K562 (cell line): ENCODE measurements around the gene NAT10. TPM values are rescaled to one million over a fixed set of nuclear protein-coding genes. Genes with fewer than 3 reads are reported as not detected.

Source experiments
- ARNT ChIP-seq, 2 experiments: fragments of 450-650 bp; IDR thresholded peaks; 2 replicates each; pipeline ENCODE4 v1.6.1; 2016; ENCODE audit warnings: mild to moderate bottlenecking in 1 of 2
- CUX1 ChIP-seq: fragments of 200-800 bp; sonication (Bioruptor generic); IDR thresholded peaks from 2 replicates; pipeline ENCODE4 v1.6.1; 2016; ENCODE audit warnings: missing genetic modification characterization, missing compliant biosample characterization
- E2F6 ChIP-seq, 2 experiments: IDR thresholded peaks; 2 replicates each; pipeline ENCODE4 v1.6.1; 2011; ENCODE audit warnings: borderline replicate concordance in 1 of 2, control low read depth in 1 of 2, low read depth in 1 of 2, low read length in 1 of 2, mild to moderate bottlenecking in 1 of 2, mixed read lengths in 1 of 2, moderate library complexity in 1 of 2; ENCODE audit not compliant: insufficient read depth in 1 of 2, insufficient read length in 1 of 2, poor library complexity in 1 of 2, severe bottlenecking in 1 of 2; ENCODE audit errors: extremely low read depth in 1 of 2
- FOXA3 ChIP-seq, 2 experiments: fragments of 450-650 bp in 1 of 2; sonication (generic) in 1 of 2; formaldehyde crosslinking; IDR thresholded peaks in 1 of 2; conservative IDR thresholded peaks in 1 of 2; 2 replicates each; pipeline versions ENCODE4 v1.4.0 to v1.8.0; 2020 to 2022; ENCODE audit warnings: mild to moderate bottlenecking in 2 of 2, missing genetic modification reagents in 1 of 2
- HEY1 ChIP-seq: fragments of 250-450 bp; sonication (Bioruptor Pico); IDR thresholded peaks from 2 replicates; pipeline ENCODE4 v1.5.0; 2020; ENCODE audit warnings: mild to moderate bottlenecking, moderate library complexity, borderline replicate concordance
- LEF1 ChIP-seq: fragments of 450-650 bp; IDR thresholded peaks from 2 replicates; pipeline ENCODE4 v1.6.1; 2016; ENCODE audit warnings: mild to moderate bottlenecking
- MAX ChIP-seq: sonication (generic); formaldehyde crosslinking; IDR thresholded peaks from 2 replicates; pipeline ENCODE4 v1.9.0; 2022; ENCODE audit warnings: mild to moderate bottlenecking, missing genetic modification reagents
- MEF2D ChIP-seq: conservative IDR thresholded peaks from 2 replicates; pipeline ENCODE4 v1.6.1; 2016; ENCODE audit warnings: low read depth, missing genetic modification characterization, missing compliant biosample characterization
- PPARD ChIP-seq: fragments of 250-450 bp; sonication (Bioruptor Pico); IDR thresholded peaks from 2 replicates; pipeline ENCODE4 v1.8.0; 2022; ENCODE audit warnings: inconsistent platforms, mild to moderate bottlenecking, moderate library complexity
- PRMT5 ChIP-seq: sonication (generic); formaldehyde crosslinking; IDR thresholded peaks from 2 replicates; pipeline ENCODE4 v1.5.0; 2020; ENCODE audit warnings: missing genetic modification reagents
- ZC3H11A ChIP-seq: IDR thresholded peaks from 2 replicates; pipeline ENCODE4 v1.6.1; 2012; ENCODE audit warnings: low read depth, low read length, improper control_type of control experiment
- ZKSCAN8 ChIP-seq: fragments of 200-800 bp; sonication (Bioruptor generic); IDR thresholded peaks from 2 replicates; pipeline ENCODE4 v1.6.1; 2016; ENCODE audit warnings: missing genetic modification characterization, missing compliant biosample characterization
- ZNF224 ChIP-seq: sonication (generic); formaldehyde crosslinking; IDR thresholded peaks from 2 replicates; pipeline ENCODE4 v1.8.0; 2022; ENCODE audit warnings: mild to moderate bottlenecking, missing genetic modification reagents
- polyA plus RNA-seq, 8 experiments: library from polyadenylated mRNA; depleted of rRNA in 4 of 8; stranded (reverse) in 5 of 8; unstranded in 3 of 8; fragments of >200 nt; fragmentation: Nextera tagmentation in 2 of 8; fragmentation: Illumina TruSeq in 1 of 8; extraction: Ambion mirVana in 2 of 8; extraction: Trizol in 1 of 8; gene quantifications; 2 replicates each; pipeline versions ENCODE4 v1.2.1 to v1.2.3, GENCODE V29; 2011 to 2014; ENCODE audit warnings: inconsistent platforms in 1 of 8, missing spikeins in 1 of 8
- total RNA-seq, 7 experiments: library from RNA; depleted of rRNA in 6 of 7; stranded (reverse); fragments of >200 nt in 6 of 7; fragmentation: Illumina TruSeq in 2 of 7; extraction: Trizol in 2 of 7; gene quantifications; 2 replicates each; pipeline versions ENCODE4 v1.2.1 to v1.2.3, GENCODE V29; 2011 to 2021; ENCODE audit warnings: low replicate concordance in 1 of 7
- TF ChIP-seq, protein P1 (sequence below): fragments of 250-450 bp; sonication (Bioruptor Pico); IDR thresholded peaks from 2 replicates; pipeline ENCODE4 v1.5.0; 2020; ENCODE audit warnings: mild to moderate bottlenecking, borderline replicate concordance

NAT10 gene
- total and polyA plus RNA-seq, 9 of the 15 experiments (the other 6 are each of a cell fraction or from before 2014, with no cell fraction given) = 55.4 to 125 (median 86.3) TPM

- no peak for TF ChIP-seq CUX1
- TF ChIP-seq, protein P1, sequence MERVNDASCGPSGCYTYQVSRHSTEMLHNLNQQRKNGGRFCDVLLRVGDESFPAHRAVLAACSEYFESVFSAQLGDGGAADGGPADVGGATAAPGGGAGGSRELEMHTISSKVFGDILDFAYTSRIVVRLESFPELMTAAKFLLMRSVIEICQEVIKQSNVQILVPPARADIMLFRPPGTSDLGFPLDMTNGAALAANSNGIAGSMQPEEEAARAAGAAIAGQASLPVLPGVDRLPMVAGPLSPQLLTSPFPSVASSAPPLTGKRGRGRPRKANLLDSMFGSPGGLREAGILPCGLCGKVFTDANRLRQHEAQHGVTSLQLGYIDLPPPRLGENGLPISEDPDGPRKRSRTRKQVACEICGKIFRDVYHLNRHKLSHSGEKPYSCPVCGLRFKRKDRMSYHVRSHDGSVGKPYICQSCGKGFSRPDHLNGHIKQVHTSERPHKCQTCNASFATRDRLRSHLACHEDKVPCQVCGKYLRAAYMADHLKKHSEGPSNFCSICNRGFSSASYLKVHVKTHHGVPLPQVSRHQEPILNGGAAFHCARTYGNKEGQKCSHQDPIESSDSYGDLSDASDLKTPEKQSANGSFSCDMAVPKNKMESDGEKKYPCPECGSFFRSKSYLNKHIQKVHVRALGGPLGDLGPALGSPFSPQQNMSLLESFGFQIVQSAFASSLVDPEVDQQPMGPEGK (CRISPR knock-in tag) = no peak
- no peak for TF ChIP-seq LEF1
- no peak for TF ChIP-seq ZNF224 (CRISPR knock-in tag)
- TF ChIP-seq PPARD (CRISPR knock-in tag) = no peak
- no peak for TF ChIP-seq MEF2D (tag)
- no peak for TF ChIP-seq ZKSCAN8
- no peak for TF ChIP-seq PRMT5 (CRISPR knock-in tag)
- no peak for TF ChIP-seq HEY1 (CRISPR knock-in tag)
- TF ChIP-seq ZC3H11A = no peak
- no peak for TF ChIP-seq FOXA3 (CRISPR knock-in tag; conservative IDR thresholded peaks at IDR 0.05 in 1 of 2, IDR thresholded peaks at IDR 0.05 in 1 of 2)
- peak in 1 of 2 experiments; percentile 11 for TF ChIP-seq E2F6 (IDR thresholded peaks at IDR 0.05; ENCODE audit: borderline replicate concordance in 1 of 2, extremely low read depth in 1 of 2, insufficient read depth in 1 of 2, insufficient read length in 1 of 2, low read depth in 1 of 2, low read length in 1 of 2, poor library complexity in 1 of 2, severe bottlenecking in 1 of 2)
- TF ChIP-seq ARNT (IDR thresholded peaks at IDR 0.05) = no peak
- peak; percentile 75 for TF ChIP-seq MAX (CRISPR knock-in tag)
Observed at GRCh38 chr11:34158661-34159060, 53.2 kb downstream of the NAT10 start (continued).
